CD14-positive monocyte (primary cell): ENCODE results near the gene TPK1. TPM values are rescaled to one million over a fixed set of nuclear protein-coding genes. Genes with fewer than 3 reads are reported as not detected.

Experiments
- DNase-seq, 3 donors: peaks; one replicate each; pipeline ENCODE4 v3.0.0-alpha.2; 2011 to 2022
- H2AFZ ChIP-seq: 2 replicates; pipeline ENCODE4 v1.6.0; 2012; ENCODE audit warnings: mild to moderate bottlenecking, low read depth, low read length, inconsistent platforms; ENCODE audit not compliant: insufficient read depth, poor library complexity, severe bottlenecking
- H3K27ac ChIP-seq, 2 donors: 1 replicate in 1 of 2; 2 replicates in 1 of 2; pipeline ENCODE4 v1.5.1; 2012 to 2013; ENCODE audit warnings: low read length in 2 of 2, control low read depth in 1 of 2, inconsistent platforms in 1 of 2, low read depth in 1 of 2, mild to moderate bottlenecking in 1 of 2
- H3K27me3 ChIP-seq, 2 donors: one replicate each; pipeline versions ENCODE4 v1.6.0 to v1.6.1; 2011 to 2013; ENCODE audit warnings: low read length in 2 of 2; ENCODE audit not compliant: control insufficient read depth in 2 of 2, insufficient read depth in 2 of 2
- H3K36me3 ChIP-seq, 2 donors: replicated peaks in 1 of 2; 1 replicate in 1 of 2; 2 replicates in 1 of 2; pipeline versions ENCODE4 v1.5.1 to v1.6.1; 2012 to 2013; ENCODE audit warnings: low read length in 2 of 2, control low read depth in 1 of 2, inconsistent platforms in 1 of 2, mild to moderate bottlenecking in 1 of 2; ENCODE audit not compliant: insufficient read depth in 2 of 2, control insufficient read depth in 1 of 2
- H3K4me1 ChIP-seq, 2 donors: 1 replicate in 1 of 2; 2 replicates in 1 of 2; pipeline versions ENCODE4 v1.5.1 to v1.6.1; 2012 to 2013; ENCODE audit warnings: low read length in 2 of 2, control low read depth in 1 of 2, inconsistent platforms in 1 of 2, mild to moderate bottlenecking in 1 of 2, moderate library complexity in 1 of 2; ENCODE audit not compliant: insufficient read depth in 2 of 2, control insufficient read depth in 1 of 2
- H3K4me2 ChIP-seq: replicated peaks from 2 replicates; pipeline ENCODE3; 2012; ENCODE audit warnings: low read length, moderate library complexity, mild to moderate bottlenecking; ENCODE audit not compliant: poor library complexity, severe bottlenecking; ENCODE audit errors: extremely low read depth
- H3K4me3 ChIP-seq, 3 experiments: fragments of 200-600 bp in 1 of 3; sonication (generic) in 1 of 3; replicated peaks in 1 of 3; 1 replicate in 2 of 3; 2 replicates in 1 of 3; pipeline ENCODE4 v1.5.1; 2011 to 2013; ENCODE audit warnings: low read length in 3 of 3, mild to moderate bottlenecking in 3 of 3, control low read depth in 2 of 3, low read depth in 2 of 3, inconsistent platforms in 1 of 3, moderate library complexity in 1 of 3
- H3K79me2 ChIP-seq: 2 replicates; pipeline ENCODE4 v1.6.0; 2012; ENCODE audit warnings: mild to moderate bottlenecking, control low read depth, inconsistent platforms, low read length, moderate library complexity; ENCODE audit not compliant: insufficient read depth
- H3K9ac ChIP-seq: 2 replicates; pipeline ENCODE4 v1.6.0; 2017; ENCODE audit warnings: low read length, mild to moderate bottlenecking; ENCODE audit not compliant: insufficient read depth, poor library complexity, severe bottlenecking
- H3K9me3 ChIP-seq, 2 donors: replicated peaks in 1 of 2; 1 replicate in 1 of 2; 2 replicates in 1 of 2; pipeline versions ENCODE4 v1.5.1 to v1.6.1; 2012 to 2013; ENCODE audit warnings: low read length in 2 of 2, control low read depth in 1 of 2; ENCODE audit not compliant: control insufficient read depth in 1 of 2, insufficient read depth in 1 of 2
- H4K20me1 ChIP-seq: 2 replicates; pipeline ENCODE4 v1.6.0; 2012; ENCODE audit warnings: mild to moderate bottlenecking, low read length, control low read depth, moderate library complexity; ENCODE audit not compliant: insufficient read depth
- H3K27ac Mint-ChIP-seq, 7 donors: one replicate each; pipeline ENCODE4 v1.8.0; 2020; ENCODE audit warnings: mild to moderate bottlenecking in 7 of 7, mixed read lengths in 7 of 7, moderate library complexity in 6 of 7, inconsistent platforms in 2 of 7
- H3K27me3 Mint-ChIP-seq, 3 donors: one replicate each; pipeline ENCODE4 v1.8.0; 2021 to 2022; ENCODE audit warnings: low read depth in 3 of 3, mild to moderate bottlenecking in 3 of 3, mixed read lengths in 3 of 3, moderate library complexity in 3 of 3, inconsistent platforms in 1 of 3
- H3K36me3 Mint-ChIP-seq, 2 donors: one replicate each; pipeline ENCODE4 v1.8.0; 2020; ENCODE audit warnings: mixed read lengths in 2 of 2, inconsistent platforms in 1 of 2, mild to moderate bottlenecking in 1 of 2
- H3K4me1 Mint-ChIP-seq: one replicate; pipeline ENCODE4 v1.8.0; 2020; ENCODE audit warnings: mild to moderate bottlenecking, mixed read lengths
- H3K4me3 Mint-ChIP-seq, 2 donors: one replicate each; pipeline ENCODE4 v1.8.0; 2020; ENCODE audit warnings: mild to moderate bottlenecking in 2 of 2, mixed read lengths in 2 of 2, moderate library complexity in 1 of 2
- H3K9me3 Mint-ChIP-seq, 7 donors: one replicate each; pipeline ENCODE4 v1.8.0; 2020 to 2022; ENCODE audit warnings: mixed read lengths in 7 of 7, mild to moderate bottlenecking in 6 of 7, moderate library complexity in 6 of 7, inconsistent platforms in 2 of 7
- CTCF ChIP-seq: fragments of 200-600 bp; IDR thresholded peaks from one replicate; pipeline ENCODE4 v1.8.0; 2022; ENCODE audit warnings: antibody characterized with exemption, mild to moderate bottlenecking
- whole genome bisulfite sequencing: methylation state at CpG from one replicate; pipeline ENCODE4 v1.1.5; 2013; ENCODE audit warnings: missing lambda C conversion rate; ENCODE audit not compliant: insufficient coverage; 5-methylcytosine and 5-hydroxymethylcytosine counted together
- intact Hi-C, 2 donors: fragments of 100-400 bp; cut with micrococcal nuclease; formaldehyde crosslinking; loops; one replicate each; pipeline versions ENCODE4 v1.15.0 to v1.15.1; 2023
- polyA plus RNA-seq, 3 donors: library from polyadenylated mRNA; depleted of rRNA in 1 of 3; unstranded in 2 of 3; stranded (reverse) in 1 of 3; fragments of 300-500 nt in 2 of 3; fragments of >200 nt in 1 of 3; fragmentation: Illumina TruSeq in 2 of 3; gene quantifications; 1 replicate in 2 of 3; 2 replicates in 1 of 3; pipeline ENCODE4 v1.2.3, GENCODE V29; 2012 to 2021

Gene TPK1
- polyA plus RNA-seq, 3 donors, result 18.9 to 33.8 (median 33.1) TPM

- Mint-ChIP-seq H3K36me3 (no peaks in the 10 kb centered on the region), H3K27ac (no peak overlapping the region), H3K27me3 (peaks cover 0 to 3% (median 0%) of the 10 kb centered on the region in 3 donors), H3K4me1 (peaks cover 10% of the 10 kb centered on the region), H3K4me3 (no peak overlapping the region), H3K9me3 (peaks cover 0 to 9% (median 3%) of the 10 kb centered on the region in 7 donors)
- no peak overlapping the region for H2AFZ ChIP-seq
- no peak overlapping the region for H3K9ac ChIP-seq
- no peak overlapping the region for H3K27ac ChIP-seq
- H3K4me1 ChIP-seq, result peaks cover under 1 to 5% of the 10 kb centered on the region in 2 donors
- no peaks in the 10 kb centered on the region for H3K79me2 ChIP-seq
- H3K27me3 ChIP-seq, result no peaks in the 10 kb centered on the region
- no peaks in the 10 kb centered on the region for H4K20me1 ChIP-seq
- H3K36me3 ChIP-seq, result no peaks in the 10 kb centered on the region
- intact Hi-C loops, result no loop called here
- no peak for TF ChIP-seq CTCF
- WGBS, result 67% methylated on average over 3 of the region's 4 CpGs
- H3K4me2 ChIP-seq, result no peak overlapping the region
- H3K9me3 ChIP-seq, result peaks cover 0 to 10% of the 10 kb centered on the region in 2 donors
- DNase-seq, result no peak
- no peak overlapping the region for H3K4me3 ChIP-seq
Measured at GRCh38 chr7:144508702-144509101, 327.2 kb downstream of the TPK1 start.

GRCh38 chr7:144503215-144503614 is 332.6 kb downstream of the TPK1 start:
- DNase-seq, result no peak
- Histone ChIP-seq H3K27me3 (no peaks in the 10 kb centered on the region), H4K20me1 (no peaks in the 10 kb centered on the region), H3K79me2 (no peaks in the 10 kb centered on the region), H3K4me2 (no peak overlapping the region), H3K36me3 (no peaks in the 10 kb centered on the region), H3K9me3 (peaks cover 0 to 10% of the 10 kb centered on the region in 2 donors), H3K27ac (no peak overlapping the region), H3K9ac (no peak overlapping the region), H3K4me3 (no peak overlapping the region), H2AFZ (no peak overlapping the region), H3K4me1 (no peaks in the 10 kb centered on the region)
- no peak for TF ChIP-seq CTCF
- Mint-ChIP-seq H3K4me1 (no peaks in the 10 kb centered on the region), H3K27me3 (peaks cover 0 to 1% (median 0%) of the 10 kb centered on the region in 3 donors), H3K4me3 (no peak overlapping the region), H3K9me3 (peaks cover 0 to 9% (median 3%) of the 10 kb centered on the region in 7 donors), H3K36me3 (no peaks in the 10 kb centered on the region), H3K27ac (no peak overlapping the region)
- intact Hi-C loops, result no loop called here
- WGBS, result 92% methylated on average over 4 of the region's 6 CpGs
